ENCODE data around the gene CHD5.

DNA sequence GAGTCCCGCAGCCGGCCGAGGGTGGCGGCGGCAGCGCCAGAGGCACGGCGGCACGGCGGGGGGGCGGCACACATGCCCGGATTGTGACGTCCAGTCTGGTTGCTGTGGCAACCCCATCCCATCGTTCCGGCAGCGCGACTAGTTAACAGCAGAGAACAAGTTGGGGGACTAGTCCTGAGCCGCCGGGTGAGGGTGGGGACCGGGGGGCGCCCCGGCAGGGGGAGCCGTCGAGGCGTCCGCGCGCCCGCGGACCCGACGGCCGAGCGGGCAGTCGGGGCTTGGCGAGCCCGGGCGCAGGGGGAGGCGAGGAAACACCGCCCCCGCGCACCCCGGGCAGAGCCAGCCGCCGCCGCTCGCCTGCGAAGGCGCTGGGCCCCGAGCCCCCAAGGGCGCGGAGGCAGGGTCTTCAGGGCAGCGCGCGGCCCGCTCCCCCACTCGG, at the start of gene CHD5:
- TF ChIP-seq, protein P1, sequence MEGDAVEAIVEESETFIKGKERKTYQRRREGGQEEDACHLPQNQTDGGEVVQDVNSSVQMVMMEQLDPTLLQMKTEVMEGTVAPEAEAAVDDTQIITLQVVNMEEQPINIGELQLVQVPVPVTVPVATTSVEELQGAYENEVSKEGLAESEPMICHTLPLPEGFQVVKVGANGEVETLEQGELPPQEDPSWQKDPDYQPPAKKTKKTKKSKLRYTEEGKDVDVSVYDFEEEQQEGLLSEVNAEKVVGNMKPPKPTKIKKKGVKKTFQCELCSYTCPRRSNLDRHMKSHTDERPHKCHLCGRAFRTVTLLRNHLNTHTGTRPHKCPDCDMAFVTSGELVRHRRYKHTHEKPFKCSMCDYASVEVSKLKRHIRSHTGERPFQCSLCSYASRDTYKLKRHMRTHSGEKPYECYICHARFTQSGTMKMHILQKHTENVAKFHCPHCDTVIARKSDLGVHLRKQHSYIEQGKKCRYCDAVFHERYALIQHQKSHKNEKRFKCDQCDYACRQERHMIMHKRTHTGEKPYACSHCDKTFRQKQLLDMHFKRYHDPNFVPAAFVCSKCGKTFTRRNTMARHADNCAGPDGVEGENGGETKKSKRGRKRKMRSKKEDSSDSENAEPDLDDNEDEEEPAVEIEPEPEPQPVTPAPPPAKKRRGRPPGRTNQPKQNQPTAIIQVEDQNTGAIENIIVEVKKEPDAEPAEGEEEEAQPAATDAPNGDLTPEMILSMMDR (IDR thresholded peaks at IDR 0.05) = no peak
- TF ChIP-seq POLR2A (IDR thresholded peaks at IDR 0.05) = no peak
